OCI-M2 (cell line): Measurements from ENCODE around the gene ANO1.

Source experiments
- DNase-seq: peaks from one replicate; lab custom pipeline; 2025; ENCODE audit not compliant: unreplicated experiment; lab: John Stamatoyannopoulos, UW

Gene ANO1

DNA sequence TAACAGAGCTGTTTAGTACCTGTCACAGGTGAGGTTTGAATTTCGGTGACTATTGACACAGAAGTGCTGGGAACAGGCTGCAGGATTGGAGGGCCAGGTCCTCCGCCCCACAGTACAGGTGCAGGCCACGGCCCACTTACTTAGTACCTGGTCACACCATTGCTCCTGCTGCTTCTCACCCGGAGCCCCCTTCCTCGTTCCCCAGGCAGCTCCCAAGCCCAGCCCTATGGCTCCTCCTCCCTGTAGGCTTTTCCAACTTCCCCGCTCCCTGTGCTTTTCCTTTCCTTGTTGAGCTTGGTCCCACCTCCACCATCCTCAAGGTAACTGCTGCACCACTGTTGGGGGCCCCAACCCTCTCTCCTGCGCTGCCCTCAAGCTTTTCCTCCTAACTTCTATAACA is 27.9 kb upstream of the ANO1 start:
- no peak for DNase-seq

DNA sequence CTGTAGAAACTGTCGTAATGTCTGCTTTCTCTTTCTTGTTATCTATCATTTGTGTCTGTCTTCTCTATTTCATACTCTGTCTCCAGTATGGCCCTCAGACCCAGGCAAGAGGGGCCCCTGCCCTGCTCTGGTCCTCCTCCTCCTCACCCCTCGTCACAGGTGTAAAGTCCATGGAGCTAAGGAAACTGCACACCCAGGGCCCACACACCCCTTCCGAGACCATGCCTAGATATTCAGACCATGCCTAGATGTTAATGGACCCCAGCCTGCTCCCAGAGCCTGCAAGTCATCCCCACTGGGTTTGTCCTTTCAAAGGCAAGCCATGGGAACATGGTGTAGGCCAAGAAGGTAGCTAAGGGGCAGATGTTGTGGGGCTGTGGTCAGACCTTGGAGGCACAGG is 24.1 kb upstream of the ANO1 start:
- DNase-seq: no peak

GRCh38 chr11:70055444-70055843 is 22.7 kb upstream of the ANO1 start:
- DNase-seq: no peak

DNA sequence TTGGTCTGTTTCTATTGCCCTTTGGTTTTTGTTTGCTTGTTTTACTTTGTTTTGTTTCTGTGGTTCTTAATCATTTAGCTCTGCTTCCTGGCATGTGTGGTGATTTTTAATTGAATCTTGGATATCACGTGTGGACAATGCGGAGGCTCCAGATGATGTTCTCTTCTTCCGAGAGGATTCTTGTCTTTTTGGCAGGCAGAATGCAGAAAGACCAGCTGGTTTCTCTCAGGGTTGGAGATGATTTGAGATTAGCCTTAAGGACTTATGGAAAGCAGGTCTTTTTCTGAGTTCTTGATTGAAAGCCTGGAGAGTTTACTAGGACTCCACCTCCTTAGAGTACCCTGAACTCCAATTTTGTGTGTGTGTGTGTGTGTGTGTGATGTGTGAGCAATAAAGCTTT is 21.0 kb upstream of the ANO1 start:
- no peak for DNase-seq

GRCh38 chr11:70059971-70060370 is 18.1 kb upstream of the ANO1 start:
- DNase-seq: no peak

GRCh38 chr11:70060611-70061293 is 17.4 kb upstream of the ANO1 start:
- DNase-seq: no peak

DNA sequence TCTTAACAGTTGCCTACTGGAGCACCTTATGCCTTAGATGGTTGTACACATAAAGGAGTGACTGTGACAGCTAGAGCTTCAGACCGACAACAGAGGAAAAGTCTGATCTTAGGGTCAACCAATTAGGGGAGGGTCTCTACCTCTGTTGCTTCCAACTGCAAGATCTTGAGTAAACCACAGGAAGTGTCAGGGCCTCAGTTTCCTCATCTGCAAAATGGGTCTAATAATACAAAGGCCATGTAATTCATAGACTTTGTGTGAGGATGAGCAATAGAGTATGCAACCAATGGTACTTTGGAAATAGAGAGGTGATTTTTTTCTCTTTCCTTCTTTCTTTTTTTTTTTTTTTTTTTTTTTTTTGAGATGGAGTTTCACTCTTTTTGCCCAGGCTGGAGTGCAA is 16.4 kb upstream of the ANO1 start:
- DNase-seq: no peak

- no peak for DNase-seq
Observed at GRCh38 chr11:70063121-70063520, 15.0 kb upstream of the ANO1 start.

DNA sequence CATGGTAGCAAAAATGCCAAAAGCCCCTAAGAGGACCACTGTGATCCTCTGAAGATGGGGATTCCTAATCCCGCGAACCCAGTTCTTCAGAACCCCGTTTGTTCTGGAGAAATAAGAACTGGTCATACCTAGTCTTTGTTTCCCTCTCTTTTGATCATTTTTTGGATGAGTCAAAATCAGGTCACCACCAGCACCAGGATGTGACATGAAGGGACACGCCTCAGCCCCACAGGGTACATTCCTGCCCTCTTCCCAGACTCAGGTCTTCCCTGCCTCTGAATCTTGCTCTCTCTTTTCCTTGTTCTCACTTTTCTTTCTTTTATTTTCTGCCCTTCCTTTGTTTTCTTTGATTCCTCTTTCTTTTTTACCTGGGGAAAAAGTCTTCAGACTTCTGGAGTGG is 14.6 kb upstream of the ANO1 start:
- DNase-seq: no peak

DNA sequence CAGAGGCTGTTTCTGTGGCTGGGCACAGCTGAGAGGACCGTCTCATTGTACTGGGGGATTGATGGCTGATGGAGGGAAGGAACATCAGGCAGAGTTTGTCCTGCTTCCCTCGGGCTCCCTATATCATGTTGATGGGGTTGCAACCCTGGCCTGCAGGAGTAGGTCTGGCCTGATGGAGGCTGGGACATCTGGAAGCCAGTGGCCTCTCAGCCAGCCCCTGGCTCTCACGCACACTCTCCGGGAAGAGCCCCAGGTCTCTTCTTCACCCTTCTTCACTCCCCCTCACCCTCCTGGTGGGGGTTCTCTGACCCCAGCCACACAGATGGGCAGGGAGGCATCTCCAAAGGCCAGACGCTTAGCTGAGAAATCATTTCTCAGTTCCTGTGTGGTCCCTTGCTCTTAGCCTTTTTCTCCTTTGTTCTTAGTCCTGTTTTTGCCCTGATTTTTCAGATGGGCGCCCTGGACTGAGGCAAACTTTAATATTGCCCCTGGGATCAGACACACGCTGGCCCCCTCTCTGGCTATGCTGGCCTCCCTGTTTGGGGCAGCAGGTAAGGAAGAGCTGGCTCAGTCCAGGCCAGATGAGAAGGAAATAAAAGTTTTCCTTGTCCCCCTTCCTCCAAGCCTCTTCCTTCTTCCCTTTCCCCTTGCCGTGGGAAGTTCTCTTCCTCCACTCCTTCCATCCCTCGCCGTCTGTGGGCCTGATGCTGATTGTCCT is 13.9 kb upstream of the ANO1 start:
- no peak for DNase-seq

- no peak for DNase-seq
Observed at GRCh38 chr11:70064726-70065317, 13.3 kb upstream of the ANO1 start.

DNA sequence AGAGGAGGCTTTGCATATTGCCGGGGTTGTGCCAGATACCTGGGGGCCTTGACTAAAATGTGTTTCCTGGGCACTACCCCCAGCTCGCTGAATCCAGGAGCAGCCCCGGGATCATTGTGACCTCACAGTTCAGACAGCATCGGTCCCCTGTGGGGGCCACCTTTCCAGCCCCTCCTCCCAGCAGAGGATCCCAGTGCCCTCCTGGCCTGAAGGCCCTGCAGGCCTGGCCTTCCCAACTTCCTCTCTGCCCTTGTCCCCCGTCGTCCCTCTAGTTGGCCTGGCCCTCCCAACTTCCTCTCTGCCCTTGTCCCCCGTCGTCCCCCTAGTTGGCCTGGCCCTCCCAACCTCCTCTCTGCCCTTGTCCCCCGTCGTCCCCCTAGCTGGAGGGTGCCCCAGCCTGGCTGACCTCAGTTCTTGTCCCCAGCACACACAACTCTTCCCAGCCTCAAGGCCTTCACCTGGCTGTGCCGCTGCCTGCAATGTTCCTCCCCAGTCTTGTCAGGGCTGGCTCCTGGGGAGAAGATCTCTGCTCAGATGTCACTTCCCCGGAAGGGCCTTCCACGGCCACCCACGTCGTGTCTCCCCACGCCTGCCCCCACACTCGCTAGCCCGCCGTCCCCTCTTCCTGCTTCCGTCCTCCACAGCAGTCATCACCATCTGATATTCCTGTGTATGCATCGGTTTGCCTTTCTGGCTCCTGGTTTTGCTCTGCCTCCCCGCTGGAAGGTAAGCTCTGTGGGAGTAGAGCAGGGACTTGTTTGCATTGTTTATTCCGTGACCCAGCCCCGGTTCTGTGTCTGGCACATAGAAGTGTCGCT is 12.6 kb upstream of the ANO1 start:
- DNase-seq: no peak

GRCh38 chr11:70066136-70066520 is 12.0 kb upstream of the ANO1 start:
- no peak for DNase-seq

GRCh38 chr11:70066628-70067027 is 11.5 kb upstream of the ANO1 start:
- no peak for DNase-seq

DNA sequence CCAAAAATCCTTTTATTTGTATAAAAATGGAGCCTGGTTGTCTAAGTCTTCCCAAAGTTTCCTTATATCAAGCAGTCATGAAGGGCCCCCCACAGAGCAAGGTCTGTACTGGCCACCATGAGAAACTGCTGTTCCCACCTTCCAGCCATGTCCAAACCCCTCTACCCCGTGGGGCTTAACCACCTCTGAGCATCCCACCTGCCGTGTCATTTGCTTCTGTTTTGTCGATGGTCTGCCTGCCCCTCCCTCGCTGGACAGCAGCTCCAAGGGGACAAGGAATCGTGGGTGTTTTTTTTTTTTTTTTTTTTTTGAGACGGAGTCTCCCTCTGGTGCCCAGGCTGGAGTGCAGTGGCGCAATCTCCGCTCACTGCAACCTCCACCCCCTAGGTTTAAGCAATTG is 11.1 kb upstream of the ANO1 start:
- DNase-seq: no peak

DNA sequence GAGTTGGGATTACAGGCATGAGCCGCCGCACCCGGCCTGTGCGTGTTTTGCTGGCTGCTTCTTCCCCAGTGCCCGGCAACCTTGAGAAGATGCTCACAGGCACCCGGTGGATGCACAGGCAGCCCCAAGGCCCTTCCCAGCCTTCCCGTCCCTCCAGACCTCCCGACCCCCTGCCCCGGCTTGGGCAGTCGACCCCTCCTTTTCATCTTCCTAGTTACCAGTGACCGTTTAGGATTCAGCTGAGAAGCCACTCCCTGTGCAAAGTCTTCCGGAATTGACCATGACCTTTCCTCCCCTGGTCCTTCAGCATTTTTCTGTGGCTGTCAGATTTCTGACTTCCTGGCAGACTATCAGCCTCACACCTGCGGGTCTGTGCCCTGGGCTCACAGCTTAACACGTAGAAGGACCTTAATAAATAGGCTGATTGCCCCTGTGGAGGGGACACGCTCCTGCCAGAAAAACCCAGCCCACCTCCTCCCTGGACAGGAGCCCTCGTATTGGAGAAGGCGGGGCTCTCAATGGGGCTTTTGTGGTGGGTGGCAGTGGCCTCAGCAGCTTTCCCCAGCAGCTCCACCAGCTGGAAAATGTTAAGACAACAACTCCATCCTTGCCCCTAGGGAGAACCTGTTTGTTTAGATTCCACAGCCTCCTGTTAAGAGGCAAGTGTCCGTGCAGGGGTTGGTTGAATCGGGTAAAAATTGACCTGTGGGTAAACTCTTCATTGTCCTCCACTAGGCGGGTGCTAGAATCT is 10.4 kb upstream of the ANO1 start:
- DNase-seq: no peak

DNA sequence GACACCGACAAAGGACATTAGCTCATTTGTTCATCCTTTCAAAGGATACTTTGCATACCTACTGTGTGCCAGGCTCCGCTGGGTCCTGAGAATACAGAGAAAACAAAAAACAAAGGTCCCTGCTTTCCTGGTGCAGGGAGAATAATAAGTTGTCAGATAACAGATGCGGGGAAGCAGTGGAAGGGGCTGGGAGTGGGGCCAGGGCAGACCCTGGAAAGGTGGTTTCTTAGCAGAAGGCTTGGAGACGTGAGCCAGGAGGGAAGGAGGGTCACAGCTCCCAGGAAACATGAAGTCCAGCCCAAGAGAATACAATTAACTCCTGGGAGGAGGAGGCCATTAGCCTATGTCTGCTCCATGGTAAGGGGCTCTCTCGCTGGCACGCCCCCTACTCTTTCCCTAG is 9.8 kb upstream of the ANO1 start:
- DNase-seq: no peak

GRCh38 chr11:70068950-70069349 is 9.2 kb upstream of the ANO1 start:
- DNase-seq: no peak

DNA sequence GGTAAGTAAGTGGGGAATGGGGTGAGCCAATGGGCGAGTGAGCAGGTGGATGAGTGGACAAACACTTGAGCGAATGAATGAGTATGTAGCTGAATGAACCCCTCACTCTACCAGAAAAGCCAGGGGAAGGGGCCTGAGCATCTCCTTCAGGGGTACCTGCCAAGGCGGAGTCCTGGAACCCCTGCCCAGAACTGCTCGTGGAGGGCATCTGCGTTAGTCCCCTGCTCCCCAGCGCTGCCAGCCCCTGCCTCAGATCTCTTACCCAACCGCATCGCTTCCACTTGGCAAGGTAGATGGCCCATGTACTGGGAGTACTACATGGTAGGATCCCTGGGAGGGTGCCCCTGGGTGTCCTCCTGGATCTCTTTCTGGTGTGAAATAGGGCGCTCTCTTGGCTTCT is 7.4 kb upstream of the ANO1 start:
- no peak for DNase-seq

DNA sequence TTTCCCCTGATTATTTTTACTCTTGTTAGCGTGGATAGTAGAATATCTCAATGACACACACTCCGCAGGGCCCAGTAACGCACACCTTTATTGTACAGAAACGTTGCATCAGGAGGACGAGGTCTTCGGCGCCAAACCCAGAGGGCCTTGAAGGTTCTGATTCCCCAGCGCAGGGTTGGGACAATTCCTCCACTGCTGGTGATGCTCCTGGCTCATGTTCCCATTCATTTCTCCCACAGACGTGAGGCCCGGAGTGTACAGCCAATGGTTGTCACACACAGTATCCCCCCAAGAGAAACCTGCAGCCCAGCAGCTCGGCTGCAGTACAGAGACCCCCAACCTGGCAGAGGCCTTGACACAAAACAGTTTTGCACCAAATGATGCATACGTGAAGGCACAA is 6.1 kb upstream of the ANO1 start:
- DNase-seq: no peak

GRCh38 chr11:70072461-70072860 is 5.7 kb upstream of the ANO1 start:
- no peak for DNase-seq
